ENCODE data around the gene PALB2. TPM values are rescaled to one million over a fixed set of nuclear protein-coding genes. Genes with fewer than 3 reads are reported as not detected.
"Not testable (repeated sequence)": the region's sequence is repeated elsewhere in the genome, so short reads cannot be mapped to it uniquely, and the experiment has no call there.

Gene PALB2
- total and polyA plus RNA-seq, 10 of the 15 experiments (the other 5 are each of a cell fraction or from before 2014, with no cell fraction given), result 9.2 to 24.6 (median 17.6) TPM

DNA sequence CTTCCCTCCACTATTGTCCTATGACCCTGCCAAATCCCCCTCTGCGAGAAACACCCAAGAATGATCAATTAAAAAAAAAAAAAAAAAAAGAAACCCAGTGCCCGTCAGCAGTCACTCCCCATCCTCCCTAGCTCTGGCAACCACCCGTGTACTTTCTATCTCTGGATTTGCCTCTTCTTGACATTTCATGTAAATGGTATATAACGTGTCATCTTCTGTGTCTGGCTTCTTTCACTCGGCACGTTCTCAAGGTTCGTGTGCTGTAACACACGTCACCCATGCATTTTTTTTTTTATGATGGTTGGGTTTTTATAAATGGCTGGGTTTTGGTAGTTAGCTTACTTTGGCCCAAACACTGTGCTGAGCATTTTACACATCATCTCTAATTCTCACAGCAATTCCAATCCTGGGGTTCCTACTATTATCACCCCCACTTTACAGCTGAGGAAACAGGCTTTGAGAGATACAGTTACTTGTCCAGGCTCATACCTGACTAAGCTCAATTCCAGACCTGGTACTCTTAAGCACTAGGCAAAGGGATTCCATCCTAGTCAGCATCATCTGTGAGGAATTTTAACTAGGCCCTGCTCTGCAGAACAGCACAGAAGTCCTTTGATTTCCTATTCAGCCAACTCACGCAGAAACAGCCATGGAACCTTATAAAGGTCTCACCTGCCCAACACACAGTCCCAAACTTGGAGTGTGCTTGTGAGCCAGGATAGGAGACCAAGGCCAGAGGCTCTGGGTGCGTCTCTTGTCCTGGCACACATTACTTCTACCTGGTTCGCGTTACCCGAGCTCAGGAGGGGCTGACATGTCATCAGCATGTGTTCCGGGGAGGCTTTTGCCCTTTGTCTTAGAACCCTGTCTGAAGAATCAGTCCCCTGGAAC, 56.7 kb downstream of the PALB2 start (continued):
- TF ChIP-seq, protein P1, sequence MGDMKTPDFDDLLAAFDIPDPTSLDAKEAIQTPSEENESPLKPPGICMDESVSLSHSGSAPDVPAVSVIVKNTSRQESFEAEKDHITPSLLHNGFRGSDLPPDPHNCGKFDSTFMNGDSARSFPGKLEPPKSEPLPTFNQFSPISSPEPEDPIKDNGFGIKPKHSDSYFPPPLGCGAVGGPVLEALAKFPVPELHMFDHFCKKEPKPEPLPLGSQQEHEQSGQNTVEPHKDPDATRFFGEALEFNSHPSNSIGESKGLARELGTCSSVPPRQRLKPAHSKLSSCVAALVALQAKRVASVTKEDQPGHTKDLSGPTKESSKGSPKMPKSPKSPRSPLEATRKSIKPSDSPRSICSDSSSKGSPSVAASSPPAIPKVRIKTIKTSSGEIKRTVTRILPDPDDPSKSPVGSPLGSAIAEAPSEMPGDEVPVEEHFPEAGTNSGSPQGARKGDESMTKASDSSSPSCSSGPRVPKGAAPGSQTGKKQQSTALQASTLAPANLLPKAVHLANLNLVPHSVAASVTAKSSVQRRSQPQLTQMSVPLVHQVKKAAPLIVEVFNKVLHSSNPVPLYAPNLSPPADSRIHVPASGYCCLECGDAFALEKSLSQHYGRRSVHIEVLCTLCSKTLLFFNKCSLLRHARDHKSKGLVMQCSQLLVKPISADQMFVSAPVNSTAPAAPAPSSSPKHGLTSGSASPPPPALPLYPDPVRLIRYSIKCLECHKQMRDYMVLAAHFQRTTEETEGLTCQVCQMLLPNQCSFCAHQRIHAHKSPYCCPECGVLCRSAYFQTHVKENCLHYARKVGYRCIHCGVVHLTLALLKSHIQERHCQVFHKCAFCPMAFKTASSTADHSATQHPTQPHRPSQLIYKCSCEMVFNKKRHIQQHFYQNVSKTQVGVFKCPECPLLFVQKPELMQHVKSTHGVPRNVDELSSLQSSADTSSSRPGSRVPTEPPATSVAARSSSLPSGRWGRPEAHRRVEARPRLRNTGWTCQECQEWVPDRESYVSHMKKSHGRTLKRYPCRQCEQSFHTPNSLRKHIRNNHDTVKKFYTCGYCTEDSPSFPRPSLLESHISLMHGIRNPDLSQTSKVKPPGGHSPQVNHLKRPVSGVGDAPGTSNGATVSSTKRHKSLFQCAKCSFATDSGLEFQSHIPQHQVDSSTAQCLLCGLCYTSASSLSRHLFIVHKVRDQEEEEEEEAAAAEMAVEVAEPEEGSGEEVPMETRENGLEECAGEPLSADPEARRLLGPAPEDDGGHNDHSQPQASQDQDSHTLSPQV (IDR thresholded peaks at IDR 0.05), result no peak

DNA sequence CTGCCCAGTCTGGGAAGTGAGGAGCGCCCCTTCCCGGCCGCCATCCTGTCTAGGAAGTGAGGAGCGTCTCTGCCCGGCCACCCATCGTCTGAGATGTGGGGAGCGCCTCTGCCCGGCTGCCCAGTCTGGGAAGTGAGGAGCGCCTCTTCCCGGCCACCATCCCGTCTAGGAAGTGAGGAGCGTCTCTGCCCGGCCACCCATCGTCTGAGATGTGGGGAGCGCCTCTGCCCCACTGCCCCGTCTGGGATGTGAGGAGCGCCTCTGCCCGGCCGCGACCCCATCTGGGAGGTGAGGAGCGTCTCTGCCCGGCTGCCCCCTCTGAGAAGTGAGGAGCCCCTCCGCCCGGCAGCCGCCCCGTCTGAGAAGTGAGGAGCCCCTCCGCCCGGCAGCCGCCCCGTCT, 57.8 kb downstream of the PALB2 start:
- intact Hi-C loops (cut with micrococcal nuclease; ENCODE audit: unreplicated experiment); RAD21 ChIA-PET (ENCODE audit: unreplicated experiment); in situ Hi-C loops (cut with MboI); H3K27me3 ChIP-seq (replicated peaks in 1 of 2; ENCODE audit: control insufficient read depth in 2 of 2, insufficient read depth in 2 of 2, low read length in 1 of 2); BruUV-seq (replicated peaks); H3K79me2 ChIP-seq (ENCODE audit: control insufficient read depth, insufficient read depth, low read length); DNase-seq (ENCODE audit: low read depth, low spot score); H3K9me3 ChIP-seq (replicated peaks; ENCODE audit: control insufficient read depth, insufficient read depth, low read length); CTCF ChIA-PET; H3K4me3 ChIP-seq; POLR2A ChIA-PET; H3K9ac ChIP-seq (ENCODE audit: control insufficient read depth, insufficient read depth, low read length); ATAC-seq; H3K4me1 ChIP-seq (ENCODE audit: control insufficient read depth, insufficient read depth, low read length); H3K4me2 ChIP-seq (ENCODE audit: control insufficient read depth, insufficient read depth); SMC1A ChIA-PET (ENCODE audit: uncharacterized antibody, unreplicated experiment); H4K20me1 ChIP-seq (ENCODE audit: control insufficient read depth, insufficient read depth); H3K27ac ChIP-seq (ENCODE audit: control insufficient read depth, insufficient read depth); H2AFZ ChIP-seq (ENCODE audit: control insufficient read depth, low read depth, low read length); FAIRE-seq: not testable (repeated sequence)
- WGBS (ENCODE audit: insufficient coverage, insufficient replicate concordance, low lambda C conversion rate, missing lambda C conversion rate), result 95% methylated on average over 16 of the region's 30 CpGs
- peaks cover 11 to 32% of the 10 kb centered on the region in 2 experiments for H3K36me3 ChIP-seq (ENCODE audit: control insufficient read depth in 2 of 2, insufficient read depth in 2 of 2, low read length in 1 of 2)
